ENCODE data around the gene DPEP3.
A peak's percentile ranks its signal among the peaks of the same experiment; 100 is the strongest.
"Not testable (repeated sequence)": the region's sequence is repeated elsewhere in the genome, so short reads cannot be mapped to it uniquely, and the experiment has no call there.

The DPEP3 gene

DNA sequence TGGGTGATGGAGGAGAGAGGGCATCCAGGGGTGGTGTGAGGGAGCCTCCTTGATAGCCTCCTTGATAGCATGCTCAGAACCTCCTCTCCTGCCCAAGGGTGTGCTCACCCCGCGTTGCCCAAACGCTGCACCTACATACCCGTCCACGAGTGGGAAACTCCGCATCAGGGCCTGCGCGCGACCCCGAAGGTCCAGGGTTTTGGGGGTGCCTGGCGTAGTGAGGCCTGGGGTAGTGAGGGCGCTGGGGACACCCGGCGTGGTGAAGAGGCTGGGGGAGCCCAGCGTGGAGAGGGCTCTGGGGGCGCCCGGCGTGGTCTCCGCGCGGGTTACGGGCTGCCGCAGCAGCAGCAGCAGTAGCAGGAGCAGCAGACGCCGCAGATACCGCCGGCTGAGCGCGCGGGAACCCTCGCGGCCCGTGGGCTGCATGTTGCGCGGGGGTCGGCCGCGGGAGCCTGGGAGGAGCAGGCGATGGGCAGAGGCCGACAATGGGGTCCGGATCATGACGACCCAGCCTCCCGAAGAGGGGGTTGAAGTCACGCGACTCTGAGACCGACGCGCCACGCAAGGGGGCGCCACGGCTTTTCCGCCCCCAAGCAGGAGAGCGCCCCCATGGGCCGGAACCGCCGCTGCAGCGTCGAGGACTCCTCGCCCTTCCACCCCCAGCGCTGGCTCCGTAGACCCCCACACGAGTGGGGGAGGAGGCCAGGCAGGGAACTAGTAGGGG is at the start of gene DPEP3:
Gene DPEP3, minus strand, starts transcription at position 545 of the 724 bp plus-strand sequence. Its CDS starts 119 bp downstream, at position 426.
- no peak for DNase-seq (ENCODE audit: low spot score)

GRCh38 chr16:68028996-68029395 is 48.7 kb upstream of the DPEP3 start:
- DNase-seq (ENCODE audit: low spot score) = no peak

DNA sequence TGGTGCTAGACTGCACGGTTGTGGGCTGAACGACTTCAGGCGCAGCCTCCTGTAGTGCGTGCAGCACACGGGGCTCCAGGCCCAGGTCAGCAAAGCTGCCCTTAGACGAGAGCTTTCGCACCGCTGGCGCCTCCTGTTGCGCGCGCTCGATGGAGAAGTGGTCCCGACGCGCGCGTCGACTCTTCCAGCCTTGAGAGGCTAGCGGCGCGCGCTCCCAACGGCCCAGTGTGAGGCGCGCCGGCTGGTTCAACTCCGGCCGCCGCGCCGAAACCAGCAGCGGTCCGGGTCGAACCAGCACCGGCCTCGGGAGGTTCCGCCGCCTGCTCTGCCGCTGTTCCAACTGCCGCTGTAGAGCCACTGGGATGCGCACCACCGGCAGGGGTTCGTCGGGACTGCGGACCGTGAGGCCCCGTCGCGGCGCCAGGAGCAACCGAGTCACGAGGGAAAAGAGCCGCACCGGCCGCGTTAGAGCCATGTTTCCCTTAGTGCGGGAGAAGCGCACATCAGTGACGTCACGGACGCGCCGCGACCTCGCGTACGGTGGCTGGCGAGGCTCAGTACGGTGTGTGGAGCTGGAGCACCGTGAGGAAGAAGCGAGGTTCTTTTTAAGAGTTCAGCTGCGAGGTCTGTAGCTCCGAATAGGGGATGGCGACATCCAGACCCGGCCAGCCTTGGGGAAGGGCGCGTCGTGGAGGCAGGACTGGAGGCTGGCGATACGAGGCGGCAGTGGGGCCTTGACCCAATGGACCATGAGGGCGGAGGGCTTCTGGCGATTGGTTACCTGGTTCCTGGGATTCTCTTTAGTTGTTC is 42.6 kb upstream of the DPEP3 start, which contains the start of the genes DDX28 and DUS2:
Gene DDX28, minus strand, starts transcription at position 505 of the 810 bp plus-strand sequence. Its CDS starts 30 bp downstream, at position 475.
Gene DUS2, plus strand, starts transcription at position 557 of the 810 bp plus-strand sequence. CDS start 14,740 bp downstream, outside the sequence.
- peak; percentile 83 for DNase-seq (ENCODE audit: low spot score)

GRCh38 chr16:68022278-68022727 is 42.0 kb upstream of the DPEP3 start:
- no peak for DNase-seq (ENCODE audit: low spot score)

DNA sequence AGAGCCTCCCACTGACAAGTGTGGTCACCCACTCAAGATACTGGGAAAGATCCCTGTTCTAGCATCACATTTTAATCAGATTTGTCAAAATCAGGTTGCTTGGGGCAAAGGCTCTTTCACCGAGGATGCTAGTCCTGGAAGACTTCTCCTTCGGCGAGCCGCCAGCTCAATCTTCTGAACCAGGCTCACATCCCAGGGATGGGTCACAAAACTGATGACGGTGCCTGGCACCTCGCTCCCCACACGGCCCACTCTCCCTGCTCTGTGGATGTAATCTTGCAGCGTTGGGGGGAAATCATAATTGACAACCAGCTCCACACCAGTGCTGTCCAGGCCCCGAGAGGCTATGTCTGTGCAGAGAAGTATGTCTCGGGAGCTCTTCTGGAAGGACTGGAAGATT is 41.2 kb upstream of the DPEP3 start:
- no peak for DNase-seq (ENCODE audit: low spot score)

- no peak for DNase-seq (ENCODE audit: low spot score)
These were observed 38.9 kb upstream of the DPEP3 start for GRCh38 chr16:68019167-68019680.

GRCh38 chr16:68015681-68016080 is 35.4 kb upstream of the DPEP3 start, which contains the start of gene DPEP2NB:
Gene DPEP2NB, minus strand, starts transcription at chr16:68015911. Its CDS starts 141 bp downstream, at chr16:68015770.
- DNase-seq (ENCODE audit: low spot score) = no peak

DNA sequence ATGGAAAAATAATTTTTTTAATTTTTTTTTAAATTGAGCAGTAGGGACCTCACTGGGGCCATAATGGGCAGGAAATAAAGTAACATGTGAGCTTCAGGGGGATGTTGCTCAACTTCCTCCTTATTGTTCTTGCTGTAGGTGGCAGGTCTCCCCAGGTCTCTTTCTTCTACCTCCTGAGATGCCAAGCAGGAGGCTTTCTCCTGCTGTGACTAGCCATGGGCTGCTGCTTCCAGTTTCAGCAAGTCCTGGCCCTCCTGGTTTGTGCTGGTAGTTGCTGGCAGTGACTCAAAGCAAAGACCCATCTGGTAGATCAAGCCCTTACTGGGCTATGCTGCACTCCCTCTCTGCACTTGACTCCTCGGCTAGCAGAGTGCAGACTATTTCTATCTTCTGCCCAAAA is 33.1 kb upstream of the DPEP3 start:
- DNase-seq (ENCODE audit: low spot score) = no peak

- not testable (repeated sequence) for DNase-seq (ENCODE audit: low spot score)
These were observed 29.6 kb upstream of the DPEP3 start for GRCh38 chr16:68009872-68010271.

- DNase-seq (ENCODE audit: low spot score) = no peak
These were observed 28.9 kb upstream of the DPEP3 start for GRCh38 chr16:68009157-68009735.

GRCh38 chr16:68005786-68006286 is 25.5 kb upstream of the DPEP3 start:
- DNase-seq (ENCODE audit: low spot score) = peak; percentile 30

DNA sequence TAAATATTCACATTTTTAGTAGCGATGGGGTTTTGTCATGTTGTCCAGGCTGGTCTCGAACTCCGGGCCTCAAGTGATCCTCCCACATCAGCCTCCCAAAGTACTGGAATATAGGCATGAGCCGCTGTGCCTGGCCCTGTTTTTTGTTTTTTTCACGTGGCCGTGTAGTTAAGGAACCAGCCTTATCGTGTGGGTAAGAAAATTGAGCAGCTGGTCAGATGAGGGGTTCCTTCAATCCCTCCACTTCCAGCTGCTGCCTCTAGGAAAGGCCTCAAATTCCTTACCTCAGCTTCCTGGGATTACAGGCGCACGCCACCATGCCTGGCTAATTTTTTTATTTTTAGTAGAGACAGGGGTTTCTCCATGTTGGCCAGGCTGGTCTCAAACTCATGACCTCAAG is 24.9 kb upstream of the DPEP3 start:
- DNase-seq (ENCODE audit: low spot score) = no peak

GRCh38 chr16:68003031-68003430 is 22.7 kb upstream of the DPEP3 start:
- no peak for DNase-seq (ENCODE audit: low spot score)

DNA sequence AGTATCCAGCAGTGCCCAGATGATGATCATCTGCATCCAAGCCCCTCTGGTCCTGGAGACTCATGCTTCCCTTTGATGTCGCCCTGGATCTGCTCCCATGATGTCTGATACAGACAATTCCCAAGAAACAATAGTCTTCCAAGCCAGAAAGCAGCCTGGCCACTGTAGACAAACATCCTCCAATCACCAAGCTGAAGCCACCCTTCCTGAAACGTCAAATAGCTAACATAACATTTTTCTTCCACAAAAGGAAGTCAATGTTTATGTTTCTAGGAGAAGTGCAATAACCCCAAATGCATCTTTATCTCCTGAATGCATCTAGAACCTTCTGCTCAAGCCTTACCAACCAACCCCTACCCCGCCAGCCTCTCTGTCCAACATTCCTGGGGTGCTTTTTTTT is 20.2 kb upstream of the DPEP3 start:
- no peak for DNase-seq (ENCODE audit: low spot score)

- DNase-seq (ENCODE audit: low spot score) = no peak
These were observed 19.7 kb upstream of the DPEP3 start for GRCh38 chr16:67999985-68000384.

DNA sequence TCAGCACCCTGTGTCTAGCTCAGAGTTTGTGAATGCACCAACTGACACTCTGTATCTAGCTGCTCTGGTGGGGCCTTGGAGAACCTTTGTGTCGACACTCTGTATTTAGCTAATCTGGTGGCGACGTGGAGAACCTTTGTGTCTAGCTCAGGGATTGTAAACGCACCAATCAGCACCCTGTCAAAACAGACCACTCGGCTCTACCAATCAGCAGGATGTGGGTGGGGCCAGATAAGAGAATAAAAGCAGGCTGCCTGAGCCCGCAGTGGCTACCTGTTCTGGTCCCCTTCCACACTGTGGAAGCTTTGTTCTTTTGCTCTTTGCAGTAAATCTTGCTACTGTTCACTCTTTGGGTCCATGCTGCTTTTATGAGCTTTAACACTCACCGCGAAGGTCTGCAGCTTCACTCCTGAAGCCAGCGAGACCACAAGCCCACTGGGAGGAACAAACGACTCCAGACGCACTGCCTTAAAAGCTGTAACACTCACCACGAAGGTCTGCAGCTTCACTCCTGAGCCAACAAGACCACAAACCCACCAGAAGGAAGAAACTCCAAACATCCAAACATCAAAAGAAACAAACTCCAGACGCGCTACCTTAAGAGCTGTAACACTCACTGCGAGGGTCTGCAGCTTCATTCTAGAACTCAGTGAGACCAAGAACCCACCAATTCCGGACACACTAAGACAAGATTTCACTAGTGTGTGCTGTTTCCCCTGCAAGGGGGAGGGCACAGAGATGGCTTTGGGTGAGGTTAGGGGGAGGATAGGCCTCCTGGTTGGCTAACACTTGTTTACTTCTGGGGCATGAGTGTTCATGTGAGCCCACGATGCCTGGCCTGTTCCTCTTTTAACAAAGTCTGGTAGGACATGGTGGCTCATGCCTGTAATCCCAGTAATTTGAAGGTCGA is 18.7 kb upstream of the DPEP3 start, which contains the start of gene DPEP2:
Gene DPEP2, minus strand, starts transcription at position 706 of the 910 bp plus-strand sequence. CDS start 6,272 bp downstream, outside the sequence.
- DNase-seq (ENCODE audit: low spot score) = peak; percentile 36

- not testable (repeated sequence) for DNase-seq (ENCODE audit: low spot score)
These were observed 18.0 kb upstream of the DPEP3 start for GRCh38 chr16:67998231-67998778.

DNA sequence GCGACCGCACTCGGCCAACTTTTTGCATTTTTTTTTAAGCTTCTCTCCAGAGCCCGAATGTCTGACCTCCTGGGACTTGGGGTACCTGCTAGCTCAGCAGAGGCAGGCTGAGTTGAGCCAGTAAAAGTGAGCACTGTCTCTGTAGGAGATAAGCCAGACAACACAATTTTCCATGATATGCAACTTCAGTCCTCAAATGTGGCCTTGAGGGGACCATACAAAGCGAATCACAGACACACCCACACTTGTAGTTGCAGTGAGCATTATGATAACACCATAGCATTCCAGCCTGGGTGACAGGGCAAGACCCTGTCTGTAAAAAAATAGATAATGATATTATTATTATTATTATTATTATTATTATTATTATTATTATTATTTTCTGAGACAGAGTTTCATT is 16.4 kb upstream of the DPEP3 start:
- DNase-seq (ENCODE audit: low spot score) = no peak

- DNase-seq (ENCODE audit: low spot score) = no peak
These were observed 15.1 kb upstream of the DPEP3 start for GRCh38 chr16:67995423-67995822.

GRCh38 chr16:67994040-67994408 is 13.7 kb upstream of the DPEP3 start:
- DNase-seq (ENCODE audit: low spot score) = not testable (repeated sequence)
